Type B pancreatic cell (in vitro differentiated cells): Measurements from ENCODE around the gene C1QA. TPM values are rescaled to one million over a fixed set of nuclear protein-coding genes. Genes with fewer than 3 reads are reported as not detected.
"Not testable (repeated sequence)": the region's sequence is repeated elsewhere in the genome, so short reads cannot be mapped to it uniquely, and the experiment has no call there.

Source experiments
- DNase-seq: peaks from one replicate; pipeline ENCODE4 v3.0.0; 2021; ENCODE audit warnings: mixed read lengths; ENCODE audit not compliant: unreplicated experiment; ENCODE audit errors: extremely low spot score
- H3K27ac Mint-ChIP-seq: 2 replicates; pipeline ENCODE4 v1.8.0; 2021; ENCODE audit warnings: mild to moderate bottlenecking, mixed read lengths
- H3K27me3 Mint-ChIP-seq: 2 replicates; pipeline ENCODE4 v1.8.0; 2021; ENCODE audit warnings: mixed read lengths
- H3K36me3 Mint-ChIP-seq: 2 replicates; pipeline ENCODE4 v1.8.0; 2021; ENCODE audit warnings: mixed read lengths
- H3K4me1 Mint-ChIP-seq: one replicate; pipeline ENCODE4 v1.8.0; 2021; ENCODE audit warnings: mixed read lengths; ENCODE audit not compliant: unreplicated experiment
- H3K4me3 Mint-ChIP-seq: 2 replicates; pipeline ENCODE4 v1.8.0; 2021; ENCODE audit warnings: mild to moderate bottlenecking, mixed read lengths
- H3K9me3 Mint-ChIP-seq: 2 replicates; pipeline ENCODE4 v1.8.0; 2021; ENCODE audit warnings: mixed read lengths
- CTCF ChIP-seq: fragments of 200-600 bp; sonication (generic); conservative IDR thresholded peaks from 2 replicates; pipeline ENCODE4 v1.5.0; 2021; ENCODE audit warnings: antibody characterized with exemption, mild to moderate bottlenecking
- total RNA-seq: library from RNA; stranded (reverse); gene quantifications from 2 replicates; pipeline ENCODE4 v1.2.1, GENCODE V29; 2021; ENCODE audit warnings: low replicate concordance

C1QA gene
- total RNA-seq, 1 donor from 2014 or later: not detected

- Mint-ChIP-seq H3K4me3 (no peak overlapping the region), H3K9me3 (no peaks in the 10 kb centered on the region), H3K36me3 (no peaks in the 10 kb centered on the region), H3K4me1 (peaks cover 3% of the 10 kb centered on the region), H3K27ac (no peak overlapping the region), H3K27me3 (peaks cover 10% of the 10 kb centered on the region)
- peak; percentile 83 for TF ChIP-seq CTCF
- DNase-seq: no peak
These were observed 29.3 kb downstream of the C1QA start for GRCh38 chr1:22665752-22666151.

- H3K36me3 Mint-ChIP-seq: no peaks in the 10 kb centered on the region
These were observed 30.0 kb downstream of the C1QA start for GRCh38 chr1:22666412-22666811.

GRCh38 chr1:22668840-22669239 is 32.4 kb downstream of the C1QA start:
- not testable (repeated sequence) for DNase-seq, H3K9me3 Mint-ChIP-seq, H3K36me3 Mint-ChIP-seq, H3K4me3 Mint-ChIP-seq, H3K27ac Mint-ChIP-seq, H3K27me3 Mint-ChIP-seq
- H3K4me1 Mint-ChIP-seq: peaks cover 15% of the 10 kb centered on the region

More at GRCh38 chr1:22666412-22666811, 30.0 kb downstream of the C1QA start:
- peaks cover 6% of the 10 kb centered on the region for H3K4me1 Mint-ChIP-seq
- H3K27me3 Mint-ChIP-seq: peaks cover 9% of the 10 kb centered on the region
- no peak overlapping the region for H3K4me3 Mint-ChIP-seq
- DNase-seq: no peak
- no peak overlapping the region for H3K27ac Mint-ChIP-seq
- TF ChIP-seq CTCF: no peak
- H3K9me3 Mint-ChIP-seq: no peaks in the 10 kb centered on the region

- H3K27me3 Mint-ChIP-seq: peaks cover 14% of the 10 kb centered on the region
- peak overlapping the region; percentile 56 for H3K27ac Mint-ChIP-seq
- H3K4me3 Mint-ChIP-seq: no peak overlapping the region
- no peak for DNase-seq
- H3K4me1 Mint-ChIP-seq: peaks cover 26% of the 10 kb centered on the region
- no peak for TF ChIP-seq CTCF
- H3K36me3 Mint-ChIP-seq: no peaks in the 10 kb centered on the region
- no peaks in the 10 kb centered on the region for H3K9me3 Mint-ChIP-seq
These were observed 34.0 kb downstream of the C1QA start for GRCh38 chr1:22670352-22670975.

GRCh38 chr1:22671999-22672398 is 35.6 kb downstream of the C1QA start:
- no peak for TF ChIP-seq CTCF
- no peaks in the 10 kb centered on the region for H3K36me3 Mint-ChIP-seq
- DNase-seq: no peak
- no peak overlapping the region for H3K4me3 Mint-ChIP-seq
- peak overlapping the region; percentile 13 for H3K27ac Mint-ChIP-seq
- no peaks in the 10 kb centered on the region for H3K9me3 Mint-ChIP-seq
- peaks cover 26% of the 10 kb centered on the region for H3K4me1 Mint-ChIP-seq
- peaks cover 14% of the 10 kb centered on the region for H3K27me3 Mint-ChIP-seq

- peak; percentile 81 for DNase-seq
- Mint-ChIP-seq H3K27me3 (peaks cover 14% of the 10 kb centered on the region), H3K27ac (no peak overlapping the region), H3K4me1 (peaks cover 26% of the 10 kb centered on the region), H3K4me3 (peak overlapping the region; percentile 42), H3K9me3 (no peaks in the 10 kb centered on the region), H3K36me3 (no peaks in the 10 kb centered on the region)
- peak; percentile 92 for TF ChIP-seq CTCF
These were observed 37.3 kb downstream of the C1QA start for GRCh38 chr1:22673486-22674409.
